ENCODE measurements around the gene HDAC10.

Gene HDAC10

DNA sequence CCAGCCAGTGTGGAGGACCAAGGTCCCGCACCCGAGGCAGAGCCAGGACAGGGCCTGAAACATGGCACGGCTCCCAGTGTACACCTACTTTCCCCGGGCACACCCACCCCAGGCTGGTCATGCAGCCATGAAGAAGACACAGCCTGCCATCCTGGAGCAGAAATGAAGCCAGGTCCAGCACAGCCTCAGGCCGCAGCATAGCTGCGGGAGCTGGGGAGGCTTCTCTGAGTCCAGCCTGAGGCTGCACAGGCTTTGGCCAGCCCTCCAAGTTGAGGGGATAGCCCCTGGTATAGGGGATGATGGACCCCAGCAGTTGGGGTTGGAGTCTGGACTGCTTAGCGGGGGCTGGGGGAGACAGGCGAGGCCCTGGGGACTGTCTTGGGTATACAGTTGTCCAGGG is 2.9 kb upstream of the HDAC10 start:
- H2BK15ac ChIP-seq (ENCODE audit: low read length), result no peak overlapping the region
- H3K27ac ChIP-seq (replicated peaks; ENCODE audit: low read length), result no peak overlapping the region
- no peak overlapping the region for H2AFZ ChIP-seq (ENCODE audit: low read length)
- no peak overlapping the region for H2BK12ac ChIP-seq (ENCODE audit: low read length)
- H3K4ac ChIP-seq (ENCODE audit: low read length), result no peak overlapping the region
- H3K23ac ChIP-seq (ENCODE audit: low read depth, low read length, poor library complexity), result no peak overlapping the region
- no peak overlapping the region for H2BK5ac ChIP-seq (ENCODE audit: low read length)
- H3K9ac ChIP-seq (ENCODE audit: low read depth, low read length, poor library complexity), result peak overlapping the region; percentile 12
- H4K8ac ChIP-seq (ENCODE audit: low read depth, low read length), result no peak overlapping the region
- no CpG with 5 or more reads among the region's 8 CpGs for WGBS, 2 donors (ENCODE audit: extremely low coverage in 2 of 2, insufficient read length in 2 of 2, insufficient replicate concordance in 1 of 2)
- H3K79me1 ChIP-seq (ENCODE audit: low read depth, low read length), result peaks cover 18% of the 10 kb centered on the region
- H3K4me1 ChIP-seq (ENCODE audit: control insufficient read depth in 2 of 2, insufficient read depth in 1 of 2, low read depth in 1 of 2, low read length in 2 of 2), result peaks cover 7 to 16% of the 10 kb centered on the region in 2 donors
- no peaks in the 10 kb centered on the region for H3K27me3 ChIP-seq (ENCODE audit: control insufficient read depth in 3 of 3, insufficient read depth in 3 of 3, low read depth in 1 of 3, low read length in 3 of 3)
- H2BK120ac ChIP-seq (ENCODE audit: low read depth, low read length), result no peak overlapping the region
- no peak overlapping the region for H3K4me3 ChIP-seq (ENCODE audit: low read length in 2 of 2)
- H3K9me3 ChIP-seq (replicated peaks in 1 of 2; ENCODE audit: control insufficient read depth in 2 of 2, insufficient read depth in 1 of 2, low read depth in 1 of 2, low read length in 2 of 2), result no peaks in the 10 kb centered on the region
- H3K4me2 ChIP-seq (ENCODE audit: insufficient read depth, low read length, poor library complexity, severe bottlenecking), result no peak overlapping the region
- DNase-seq (ENCODE audit: low spot score), result no peak
- H2AK5ac ChIP-seq (ENCODE audit: low read depth, low read length), result no peak overlapping the region
- peaks cover 16 to 56% of the 10 kb centered on the region in 2 donors for H3K36me3 ChIP-seq (replicated peaks in 1 of 2; ENCODE audit: control insufficient read depth in 2 of 2, insufficient read depth in 2 of 2, low read length in 2 of 2)
- H4K91ac ChIP-seq (ENCODE audit: low read depth, low read length, poor library complexity), result no peak overlapping the region
- no peak overlapping the region for H3K14ac ChIP-seq (ENCODE audit: low read length)
- no peak overlapping the region for H3K18ac ChIP-seq (ENCODE audit: low read length)

DNA sequence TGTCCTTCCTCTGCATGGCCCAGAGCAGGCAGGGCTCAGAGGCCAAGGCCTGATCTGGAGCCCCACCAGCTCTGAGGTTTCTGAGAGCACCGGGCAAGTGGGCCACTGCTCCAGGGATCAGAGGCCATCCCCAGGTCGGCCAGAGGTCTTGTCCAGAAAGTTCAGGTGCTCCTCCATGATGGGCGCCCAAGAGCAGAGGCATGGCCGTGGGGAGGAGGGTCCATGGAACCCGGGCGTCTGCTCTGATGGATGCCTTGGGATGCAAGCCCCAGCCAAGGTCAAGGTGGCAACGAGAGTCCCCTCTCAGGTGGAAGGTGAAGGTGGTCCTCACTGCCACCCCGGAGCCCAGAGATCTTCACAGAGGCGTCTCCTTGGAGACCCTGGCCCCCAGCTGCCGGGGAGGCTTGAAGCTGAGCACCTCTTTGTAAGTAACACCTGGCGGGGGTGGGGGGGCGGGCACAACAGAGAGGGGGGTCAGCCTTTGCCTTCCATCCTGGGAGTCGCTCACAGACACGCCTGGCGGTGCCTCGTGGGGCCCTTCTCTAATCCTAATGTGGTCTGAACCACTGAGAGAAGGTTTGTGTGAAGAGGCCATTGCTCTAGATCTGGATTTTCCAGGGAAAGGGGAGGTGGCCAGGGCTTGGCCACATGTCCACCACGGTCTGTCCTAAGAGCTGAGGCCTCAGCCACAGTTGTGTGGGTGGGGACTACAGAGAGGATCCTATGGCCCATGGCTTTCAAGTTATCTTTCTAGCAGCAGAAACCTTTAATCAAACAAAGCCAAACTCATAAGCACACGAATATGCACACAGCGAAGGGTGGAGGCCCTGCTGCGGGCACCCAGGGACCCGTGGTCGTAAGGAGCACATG is 2.2 kb upstream of the HDAC10 start:
- Histone ChIP-seq H3K36me3 (replicated peaks in 1 of 2; ENCODE audit: control insufficient read depth in 2 of 2, insufficient read depth in 2 of 2, low read length in 2 of 2) (peaks cover 16 to 55% of the 10 kb centered on the region in 2 donors), H2BK120ac (ENCODE audit: low read depth, low read length) (no peak overlapping the region), H3K4me3 (ENCODE audit: low read length in 2 of 2) (no peak overlapping the region), H2AFZ (ENCODE audit: low read length) (no peak overlapping the region), H3K79me1 (ENCODE audit: low read depth, low read length) (peaks cover 23% of the 10 kb centered on the region), H2BK15ac (ENCODE audit: low read length) (no peak overlapping the region), H2AK5ac (ENCODE audit: low read depth, low read length) (peak overlapping the region; percentile 47), H3K27me3 (ENCODE audit: control insufficient read depth in 3 of 3, insufficient read depth in 3 of 3, low read depth in 1 of 3, low read length in 3 of 3) (no peaks in the 10 kb centered on the region), H3K4me2 (ENCODE audit: insufficient read depth, low read length, poor library complexity, severe bottlenecking) (no peak overlapping the region), H3K9ac (ENCODE audit: low read depth, low read length, poor library complexity) (no peak overlapping the region), H3K23ac (ENCODE audit: low read depth, low read length, poor library complexity) (no peak overlapping the region), H3K4ac (ENCODE audit: low read length) (no peak overlapping the region), H2BK12ac (ENCODE audit: low read length) (no peak overlapping the region), H3K27ac (replicated peaks; ENCODE audit: low read length) (no peak overlapping the region), H4K8ac (ENCODE audit: low read depth, low read length) (no peak overlapping the region), H4K91ac (ENCODE audit: low read depth, low read length, poor library complexity) (no peak overlapping the region), H3K14ac (ENCODE audit: low read length) (no peak overlapping the region), H3K4me1 (ENCODE audit: control insufficient read depth in 2 of 2, insufficient read depth in 1 of 2, low read depth in 1 of 2, low read length in 2 of 2) (peaks cover 7 to 16% of the 10 kb centered on the region in 2 donors), H3K18ac (ENCODE audit: low read length) (no peak overlapping the region), H2BK5ac (ENCODE audit: low read length) (no peak overlapping the region), H3K9me3 (replicated peaks in 1 of 2; ENCODE audit: control insufficient read depth in 2 of 2, insufficient read depth in 1 of 2, low read depth in 1 of 2, low read length in 2 of 2) (no peaks in the 10 kb centered on the region)
- no peak for DNase-seq (ENCODE audit: low spot score)
- no CpG with 5 or more reads among the region's 22 CpGs for WGBS, 2 donors (ENCODE audit: extremely low coverage in 2 of 2, insufficient read length in 2 of 2, insufficient replicate concordance in 1 of 2)

GRCh38 chr22:50252082-50253045 is 1.3 kb upstream of the HDAC10 start:
- Histone ChIP-seq H3K27ac (replicated peaks; ENCODE audit: low read length) (no peak overlapping the region), H2AK5ac (ENCODE audit: low read depth, low read length) (no peak overlapping the region)

More at GRCh38 chr22:50252082-50253045, 1.3 kb upstream of the HDAC10 start:
- Histone ChIP-seq H4K91ac (ENCODE audit: low read depth, low read length, poor library complexity) (no peak overlapping the region), H2BK5ac (ENCODE audit: low read length) (no peak overlapping the region), H3K14ac (ENCODE audit: low read length) (peak overlapping the region; percentile 25), H2BK12ac (ENCODE audit: low read length) (peak overlapping the region; percentile 69), H3K23ac (ENCODE audit: low read depth, low read length, poor library complexity) (no peak overlapping the region), H3K4ac (ENCODE audit: low read length) (no peak overlapping the region), H2BK15ac (ENCODE audit: low read length) (no peak overlapping the region), H3K79me1 (ENCODE audit: low read depth, low read length) (peaks cover 26% of the 10 kb centered on the region), H3K18ac (ENCODE audit: low read length) (peak overlapping the region; percentile 92), H3K9me3 (replicated peaks in 1 of 2; ENCODE audit: control insufficient read depth in 2 of 2, insufficient read depth in 1 of 2, low read depth in 1 of 2, low read length in 2 of 2) (no peaks in the 10 kb centered on the region), H3K27me3 (ENCODE audit: control insufficient read depth in 3 of 3, insufficient read depth in 3 of 3, low read depth in 1 of 3, low read length in 3 of 3) (no peaks in the 10 kb centered on the region), H3K9ac (ENCODE audit: low read depth, low read length, poor library complexity) (no peak overlapping the region), H3K4me1 (ENCODE audit: control insufficient read depth in 2 of 2, insufficient read depth in 1 of 2, low read depth in 1 of 2, low read length in 2 of 2) (peaks cover 13 to 17% of the 10 kb centered on the region in 2 donors), H3K4me2 (ENCODE audit: insufficient read depth, low read length, poor library complexity, severe bottlenecking) (peak overlapping the region; percentile 98), H3K4me3 (ENCODE audit: low read length in 2 of 2) (peak overlapping the region in 1 of 2 donors; percentile 35), H2BK120ac (ENCODE audit: low read depth, low read length) (no peak overlapping the region), H3K36me3 (replicated peaks in 1 of 2; ENCODE audit: control insufficient read depth in 2 of 2, insufficient read depth in 2 of 2, low read length in 2 of 2) (peaks cover 21 to 55% of the 10 kb centered on the region in 2 donors), H2AFZ (ENCODE audit: low read length) (no peak overlapping the region), H4K8ac (ENCODE audit: low read depth, low read length) (peak overlapping the region; percentile 29)
- WGBS, 2 donors (ENCODE audit: extremely low coverage in 2 of 2, insufficient read length in 2 of 2, insufficient replicate concordance in 1 of 2), result no CpG with 5 or more reads among the region's 25 CpGs
- peak; percentile 62 for DNase-seq (ENCODE audit: low spot score)

Measured in neuronal stem cell (in vitro differentiated cells).